ENCODE data around the gene ASB8. TPM values are rescaled to one million over a fixed set of nuclear protein-coding genes. Genes with fewer than 3 reads are reported as not detected.

ASB8 gene
- total and polyA plus RNA-seq, 9 of the 15 experiments (the other 6 are each of a cell fraction or from before 2014, with no cell fraction given) = 13.3 to 29.0 (median 19.6) TPM

DNA sequence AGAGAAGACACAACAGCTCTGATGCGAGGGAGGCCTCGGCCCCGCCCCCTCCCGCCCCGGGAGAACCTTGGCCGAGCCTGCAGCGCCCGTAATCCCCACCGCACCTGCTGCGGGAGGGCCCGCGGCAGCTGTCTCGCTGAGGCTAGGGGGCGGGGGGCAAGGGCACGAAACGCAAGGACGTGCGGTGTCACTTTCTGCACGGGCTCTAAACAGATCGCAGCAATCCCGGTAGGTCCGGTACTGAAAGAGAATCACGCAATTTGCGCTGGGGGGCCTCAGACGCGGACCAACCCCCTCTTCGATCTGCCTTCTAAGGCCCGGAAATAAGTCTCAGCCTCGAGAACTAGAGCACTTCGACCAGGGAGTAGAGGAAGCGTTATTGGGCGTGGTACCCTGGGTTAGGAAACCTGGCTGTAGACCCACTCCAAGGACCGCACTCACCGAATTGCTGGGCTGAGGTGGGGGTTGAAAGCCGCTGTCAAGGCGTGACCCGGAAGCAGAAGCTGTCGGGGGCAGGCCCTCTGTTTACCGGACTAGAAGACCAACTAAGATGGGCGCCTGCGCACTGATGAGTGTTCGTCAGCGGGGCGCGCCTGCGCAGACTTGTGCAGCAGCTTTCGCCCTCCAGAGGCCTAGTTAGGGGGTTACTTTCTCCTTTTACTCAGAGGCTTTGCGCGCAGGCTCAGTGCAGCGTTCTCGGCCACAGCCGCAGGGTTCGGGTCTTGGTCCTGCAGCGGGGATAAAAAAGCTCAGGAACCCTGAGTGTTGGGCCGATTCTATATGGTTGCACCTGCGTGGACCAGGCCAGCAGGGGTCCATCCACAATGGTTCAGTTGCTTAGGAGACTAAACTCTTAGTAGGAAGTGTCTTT is at the start of gene ASB8 (continued):
- TF ChIP-seq ZNF146 (CRISPR knock-in tag; IDR thresholded peaks at IDR 0.05; ENCODE audit: unreplicated experiment) (no peak), MYC (IDR thresholded peaks at IDR 0.05; ENCODE audit: low read depth, low read length) (peak; percentile 47; the same call in 1 of the 2 replicates), MYC (CRISPR knock-in tag; IDR thresholded peaks at IDR 0.05; ENCODE audit: borderline replicate concordance, low read depth) (no peak; the same call in 1 of the 2 replicates), PHB2 (IDR thresholded peaks at IDR 0.05; ENCODE audit: low read depth) (no peak), EZH2 (IDR thresholded peaks at IDR 0.05; ENCODE audit: borderline replicate concordance, low read depth, low read length) (no peak), ZNF232 (CRISPR knock-in tag; IDR thresholded peaks at IDR 0.05) (no peak), FOXJ2 (tag; IDR thresholded peaks at IDR 0.05) (peak; percentile 91), ZBTB1 (CRISPR knock-in tag; IDR thresholded peaks at IDR 0.05; ENCODE audit: borderline replicate concordance, low read depth) (peak; percentile 71; the same call in 1 of the 2 replicates), SLC30A9 (CRISPR knock-in tag; IDR thresholded peaks at IDR 0.05) (no peak), ZNF76 (CRISPR knock-in tag; IDR thresholded peaks at IDR 0.05; ENCODE audit: borderline replicate concordance) (no peak), ZNF717 (CRISPR knock-in tag; IDR thresholded peaks at IDR 0.05) (no peak), NR3C1 (CRISPR knock-in tag; IDR thresholded peaks at IDR 0.05) (no peak), SP2 (IDR thresholded peaks at IDR 0.05; ENCODE audit: extremely low read depth, low read depth, low read length, poor library complexity, severe bottlenecking) (no peak), JUN (IDR thresholded peaks at IDR 0.05; ENCODE audit: borderline replicate concordance, low read depth, low read length) (no peak), JUN (CRISPR knock-in tag; IDR thresholded peaks at IDR 0.05; ENCODE audit: borderline replicate concordance) (no peak), JUND (IDR thresholded peaks at IDR 0.05; ENCODE audit: borderline replicate concordance, low read depth, low read length) (peak; percentile 39; the same call in 1 of the 2 replicates), JUND (tag; IDR thresholded peaks at IDR 0.05; ENCODE audit: borderline replicate concordance, low read depth, low read length) (peak; percentile 17; the same call in 1 of the 3 replicates), NUFIP1 (IDR thresholded peaks at IDR 0.05; ENCODE audit: partially characterized antibody) (no peak)
- TF ChIP-seq, protein P1, sequence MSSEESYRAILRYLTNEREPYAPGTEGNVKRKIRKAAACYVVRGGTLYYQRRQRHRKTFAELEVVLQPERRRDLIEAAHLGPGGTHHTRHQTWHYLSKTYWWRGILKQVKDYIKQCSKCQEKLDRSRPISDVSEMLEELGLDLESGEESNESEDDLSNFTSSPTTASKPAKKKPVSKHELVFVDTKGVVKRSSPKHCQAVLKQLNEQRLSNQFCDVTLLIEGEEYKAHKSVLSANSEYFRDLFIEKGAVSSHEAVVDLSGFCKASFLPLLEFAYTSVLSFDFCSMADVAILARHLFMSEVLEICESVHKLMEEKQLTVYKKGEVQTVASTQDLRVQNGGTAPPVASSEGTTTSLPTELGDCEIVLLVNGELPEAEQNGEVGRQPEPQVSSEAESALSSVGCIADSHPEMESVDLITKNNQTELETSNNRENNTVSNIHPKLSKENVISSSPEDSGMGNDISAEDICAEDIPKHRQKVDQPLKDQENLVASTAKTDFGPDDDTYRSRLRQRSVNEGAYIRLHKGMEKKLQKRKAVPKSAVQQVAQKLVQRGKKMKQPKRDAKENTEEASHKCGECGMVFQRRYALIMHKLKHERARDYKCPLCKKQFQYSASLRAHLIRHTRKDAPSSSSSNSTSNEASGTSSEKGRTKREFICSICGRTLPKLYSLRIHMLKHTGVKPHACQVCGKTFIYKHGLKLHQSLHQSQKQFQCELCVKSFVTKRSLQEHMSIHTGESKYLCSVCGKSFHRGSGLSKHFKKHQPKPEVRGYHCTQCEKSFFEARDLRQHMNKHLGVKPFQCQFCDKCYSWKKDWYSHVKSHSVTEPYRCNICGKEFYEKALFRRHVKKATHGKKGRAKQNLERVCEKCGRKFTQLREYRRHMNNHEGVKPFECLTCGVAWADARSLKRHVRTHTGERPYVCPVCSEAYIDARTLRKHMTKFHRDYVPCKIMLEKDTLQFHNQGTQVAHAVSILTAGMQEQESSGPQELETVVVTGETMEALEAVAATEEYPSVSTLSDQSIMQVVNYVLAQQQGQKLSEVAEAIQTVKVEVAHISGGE (CRISPR knock-in tag; IDR thresholded peaks at IDR 0.05) = peak in 1 of 3 experiments; percentile 89; a peak in 2 of 6 replicates
- TF ChIP-seq, protein P2, sequence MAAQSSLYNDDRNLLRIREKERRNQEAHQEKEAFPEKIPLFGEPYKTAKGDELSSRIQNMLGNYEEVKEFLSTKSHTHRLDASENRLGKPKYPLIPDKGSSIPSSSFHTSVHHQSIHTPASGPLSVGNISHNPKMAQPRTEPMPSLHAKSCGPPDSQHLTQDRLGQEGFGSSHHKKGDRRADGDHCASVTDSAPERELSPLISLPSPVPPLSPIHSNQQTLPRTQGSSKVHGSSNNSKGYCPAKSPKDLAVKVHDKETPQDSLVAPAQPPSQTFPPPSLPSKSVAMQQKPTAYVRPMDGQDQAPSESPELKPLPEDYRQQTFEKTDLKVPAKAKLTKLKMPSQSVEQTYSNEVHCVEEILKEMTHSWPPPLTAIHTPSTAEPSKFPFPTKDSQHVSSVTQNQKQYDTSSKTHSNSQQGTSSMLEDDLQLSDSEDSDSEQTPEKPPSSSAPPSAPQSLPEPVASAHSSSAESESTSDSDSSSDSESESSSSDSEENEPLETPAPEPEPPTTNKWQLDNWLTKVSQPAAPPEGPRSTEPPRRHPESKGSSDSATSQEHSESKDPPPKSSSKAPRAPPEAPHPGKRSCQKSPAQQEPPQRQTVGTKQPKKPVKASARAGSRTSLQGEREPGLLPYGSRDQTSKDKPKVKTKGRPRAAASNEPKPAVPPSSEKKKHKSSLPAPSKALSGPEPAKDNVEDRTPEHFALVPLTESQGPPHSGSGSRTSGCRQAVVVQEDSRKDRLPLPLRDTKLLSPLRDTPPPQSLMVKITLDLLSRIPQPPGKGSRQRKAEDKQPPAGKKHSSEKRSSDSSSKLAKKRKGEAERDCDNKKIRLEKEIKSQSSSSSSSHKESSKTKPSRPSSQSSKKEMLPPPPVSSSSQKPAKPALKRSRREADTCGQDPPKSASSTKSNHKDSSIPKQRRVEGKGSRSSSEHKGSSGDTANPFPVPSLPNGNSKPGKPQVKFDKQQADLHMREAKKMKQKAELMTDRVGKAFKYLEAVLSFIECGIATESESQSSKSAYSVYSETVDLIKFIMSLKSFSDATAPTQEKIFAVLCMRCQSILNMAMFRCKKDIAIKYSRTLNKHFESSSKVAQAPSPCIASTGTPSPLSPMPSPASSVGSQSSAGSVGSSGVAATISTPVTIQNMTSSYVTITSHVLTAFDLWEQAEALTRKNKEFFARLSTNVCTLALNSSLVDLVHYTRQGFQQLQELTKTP (IDR thresholded peaks at IDR 0.05; ENCODE audit: low read depth in 1 of 2, partially characterized antibody in 2 of 2) = peak in 1 of 2 experiments; percentile 13
